GM12878 (cell line): ENCODE data around the gene SLC2A4. TPM values are rescaled to one million over a fixed set of nuclear protein-coding genes. Genes with fewer than 3 reads are reported as not detected.

Source experiments
- ATAC-seq: fragments of 200-7000 bp; cut with Tn5 transposase; 3 replicates; pipeline ENCODE4 v1.9.1; 2020; ENCODE audit warnings: mild to moderate bottlenecking, moderate library complexity
- BruUV-seq: library from RNA; stranded (reverse); fragments of 400-500 nt; replicated peaks from 2 replicates; lab custom pipeline; 2021; lab: Mats Ljungman, UMichigan
- CTCF ChIA-PET: fragments of 300-600 bp; sonication (Branson Sonifier 250); formaldehyde crosslinking; extraction: SDS; loops from one replicate; lab custom pipeline; 2021; ENCODE audit warnings: inconsistent platforms; lab: Yijun Ruan, JAX
- POLR2A ChIA-PET: fragments of 350-600 bp; formaldehyde crosslinking; extraction: SDS; loops from one replicate; lab custom pipeline; 2021; ENCODE audit warnings: inconsistent platforms; lab: Charles Lee
- RAD21 ChIA-PET: fragments of 300-600 bp; sonication (Branson Sonifier 250); formaldehyde crosslinking; loops from one replicate; lab custom pipeline; 2023; ENCODE audit warnings: antibody characterized with exemption; ENCODE audit not compliant: unreplicated experiment; lab: Charles Lee
- SMC1A ChIA-PET: fragments of 300-600 bp; sonication (Branson Sonifier 250); formaldehyde crosslinking; loops from one replicate; lab custom pipeline; 2023; ENCODE audit not compliant: unreplicated experiment, uncharacterized antibody; lab: Charles Lee
- DNase-seq: peaks from one replicate; pipeline ENCODE4 v3.0.0-alpha.2; 2011; ENCODE audit warnings: low read depth, low spot score
- FAIRE-seq: peaks from 3 replicates; lab custom pipeline; 2011; peaks lifted over from hg19 to GRCh38; lab: Jason Lieb, UNC
- H2AFZ ChIP-seq: 2 replicates; pipeline ENCODE4 v1.6.0; 2011; ENCODE audit warnings: low read depth, low read length, control low read depth; ENCODE audit not compliant: control insufficient read depth
- H3K27ac ChIP-seq: 2 replicates; pipeline ENCODE4 v1.5.1; 2011; ENCODE audit warnings: control low read depth; ENCODE audit not compliant: control insufficient read depth, insufficient read depth
- H3K27me3 ChIP-seq, 2 experiments: replicated peaks in 1 of 2; 2 replicates each; pipeline versions ENCODE4 v1.6.0 to v1.6.1; 2011; ENCODE audit warnings: low read length in 1 of 2; ENCODE audit not compliant: control insufficient read depth in 2 of 2, insufficient read depth in 2 of 2
- H3K36me3 ChIP-seq, 2 experiments: 2 replicates each; pipeline ENCODE4 v1.5.1; 2011; ENCODE audit warnings: low read length in 1 of 2; ENCODE audit not compliant: control insufficient read depth in 2 of 2, insufficient read depth in 2 of 2
- H3K4me1 ChIP-seq: 2 replicates; pipeline ENCODE4 v1.6.1; 2011; ENCODE audit warnings: mild to moderate bottlenecking, low read length, moderate library complexity, mixed read lengths; ENCODE audit not compliant: control insufficient read depth, insufficient read depth
- H3K4me2 ChIP-seq: 2 replicates; pipeline ENCODE4 v1.6.0; 2011; ENCODE audit warnings: control low read depth; ENCODE audit not compliant: control insufficient read depth, insufficient read depth
- H3K4me3 ChIP-seq: fragments of 200-600 bp; sonication (generic); 2 replicates; pipeline ENCODE4 v1.5.1; 2016
- H3K79me2 ChIP-seq: 2 replicates; pipeline ENCODE4 v1.6.0; 2011; ENCODE audit warnings: low read length; ENCODE audit not compliant: control insufficient read depth, insufficient read depth
- H3K9ac ChIP-seq: 2 replicates; pipeline ENCODE4 v1.8.0; 2011; ENCODE audit warnings: low read length, control low read depth, mixed read lengths; ENCODE audit not compliant: control insufficient read depth, insufficient read depth
- H3K9me3 ChIP-seq: replicated peaks from 3 replicates; pipeline ENCODE4 v1.5.1; 2011; ENCODE audit warnings: mild to moderate bottlenecking, low read length; ENCODE audit not compliant: control insufficient read depth, insufficient read depth
- H4K20me1 ChIP-seq: 2 replicates; pipeline ENCODE4 v1.6.0; 2011; ENCODE audit not compliant: control insufficient read depth, insufficient read depth
- CHD2 ChIP-seq: IDR thresholded peaks from 2 replicates; pipeline ENCODE4 v1.6.1; 2011; ENCODE audit warnings: low read depth, low read length, improper control_type of control experiment, borderline replicate concordance
- EGR1 ChIP-seq, 2 experiments: IDR thresholded peaks; 1 replicate in 1 of 2; 2 replicates in 1 of 2; pipeline ENCODE4 v1.6.1; 2011 to 2012; ENCODE audit warnings: low read depth in 2 of 2, low read length in 2 of 2, borderline replicate concordance in 1 of 2, mild to moderate bottlenecking in 1 of 2, moderate library complexity in 1 of 2
- FOXM1 ChIP-seq: IDR thresholded peaks from 2 replicates; pipeline ENCODE4 v1.6.1; 2012; ENCODE audit warnings: low read depth, mild to moderate bottlenecking, inconsistent platforms, low read length, moderate library complexity
- PAX8 ChIP-seq: fragments of 450-650 bp; IDR thresholded peaks from 2 replicates; pipeline ENCODE4 v1.6.1; 2017; ENCODE audit warnings: mild to moderate bottlenecking, moderate library complexity
- RCOR1 ChIP-seq: conservative IDR thresholded peaks from 2 replicates; pipeline ENCODE4 v1.6.1; 2012; ENCODE audit warnings: low read depth, low read length, improper control_type of control experiment
- WGBS: methylation state at CpG from one replicate; pipeline ENCODE4 v1.1.6; 2016; ENCODE audit warnings: low lambda C conversion rate; ENCODE audit not compliant: insufficient replicate concordance, insufficient coverage; ENCODE audit errors: missing lambda C conversion rate; 5-methylcytosine and 5-hydroxymethylcytosine counted together
- in situ Hi-C: fragments of 300-500 bp; cut with MboI; formaldehyde crosslinking; loops from 9 replicates; pipeline ENCODE4 v1.14.3; 2018; ENCODE audit warnings: mixed read lengths
- intact Hi-C: fragments of 100-400 bp; cut with micrococcal nuclease; formaldehyde crosslinking; loops from one replicate; pipeline ENCODE4 v1.14.2; 2022; ENCODE audit not compliant: unreplicated experiment
- polyA plus RNA-seq, 11 experiments: library from polyadenylated mRNA; depleted of rRNA in 4 of 11; unstranded in 6 of 11; stranded (reverse) in 5 of 11; fragments of >200 nt; fragmentation: Nextera tagmentation in 4 of 11; fragmentation: Illumina TruSeq in 1 of 11; extraction: Ambion mirVana in 4 of 11; extraction: Trizol in 1 of 11; gene quantifications; 1 replicate in 1 of 11; 2 replicates in 10 of 11; pipeline versions ENCODE4 v1.2.1 to v1.2.3, GENCODE V29; 2011 to 2016; ENCODE audit warnings: inconsistent platforms in 2 of 11, missing spikeins in 2 of 11, low read depth in 1 of 11
- total RNA-seq, 4 experiments: library from RNA; depleted of rRNA in 3 of 4; stranded (reverse); fragments of >200 nt in 3 of 4; fragmentation: Illumina TruSeq in 1 of 4; extraction: Trizol in 1 of 4; gene quantifications; 2 replicates each; pipeline versions ENCODE4 v1.2.1 to v1.2.3, GENCODE V29; 2013 to 2021

Gene SLC2A4
- total and polyA plus RNA-seq, 10 of the 15 experiments (the other 5 are each of a cell fraction or from before 2014, with no cell fraction given), result 0.03 to 0.23 (median 0.04) TPM; not detected in 4

DNA sequence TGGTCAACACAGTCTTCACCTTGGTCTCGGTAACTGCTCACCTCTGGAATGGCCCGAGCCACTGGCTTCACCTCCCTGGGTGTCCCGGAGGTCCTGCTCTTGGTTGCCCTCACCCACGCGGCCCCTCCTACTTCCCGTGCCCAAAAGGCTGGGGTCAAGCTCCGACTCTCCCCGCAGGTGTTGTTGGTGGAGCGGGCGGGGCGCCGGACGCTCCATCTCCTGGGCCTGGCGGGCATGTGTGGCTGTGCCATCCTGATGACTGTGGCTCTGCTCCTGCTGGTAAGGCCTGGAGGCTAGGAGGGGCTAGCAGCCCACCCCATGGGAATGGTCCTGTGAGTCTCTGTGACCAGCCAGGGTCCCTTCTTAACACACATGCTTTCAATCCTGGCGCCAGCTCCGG, 3.4 kb downstream of the SLC2A4 start (continued):
- TF ChIP-seq CHD2, result no peak

DNA sequence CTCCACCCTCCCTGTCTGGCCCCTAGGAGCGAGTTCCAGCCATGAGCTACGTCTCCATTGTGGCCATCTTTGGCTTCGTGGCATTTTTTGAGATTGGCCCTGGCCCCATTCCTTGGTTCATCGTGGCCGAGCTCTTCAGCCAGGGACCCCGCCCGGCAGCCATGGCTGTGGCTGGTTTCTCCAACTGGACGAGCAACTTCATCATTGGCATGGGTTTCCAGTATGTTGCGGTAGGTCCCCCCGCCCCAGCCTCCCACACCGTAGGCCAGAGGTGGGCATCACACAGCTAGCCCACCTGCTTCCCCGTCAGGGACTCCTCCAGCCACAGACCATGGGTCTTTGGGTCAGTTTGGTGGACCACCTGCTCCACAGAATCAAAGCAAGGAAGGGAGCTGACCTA, 4.2 kb downstream of the SLC2A4 start:
- ChIA-PET CTCF (interaction anchor here (1.0 to 10.3 kb wide), 2 partner anchors 12 to 51 kb away, joined by 3 to 102 read pairs; no protein-coding TSS in a partner anchor), SMC1A (interaction anchor here (0.6 to 2.0 kb wide), 2 partner anchors 11 to 19 kb away, joined by 3 to 12 read pairs; no protein-coding TSS in a partner anchor), RAD21 (interaction anchor here (1.7 kb wide), 1 partner anchor 10 kb away, joined by 10 read pairs; no protein-coding TSS in a partner anchor), POLR2A (no interaction called here)
- ATAC-seq, result no peak
- intact Hi-C loops (no loop called here), in situ Hi-C loops (no loop called here)
- no peak overlapping the region for H3K27ac ChIP-seq
- H2AFZ ChIP-seq, result no peak overlapping the region
- no TSS peak for BruUV-seq
- no peak overlapping the region for H3K4me3 ChIP-seq
- no peaks in the 10 kb centered on the region for H3K79me2 ChIP-seq
- H3K9ac ChIP-seq, result no peak overlapping the region
- TF ChIP-seq RCOR1, result no peak
- WGBS, result 40% methylated on average over 12 of the region's 12 CpGs
- no peaks in the 10 kb centered on the region for H3K9me3 ChIP-seq
- no peaks in the 10 kb centered on the region for H3K36me3 ChIP-seq
- H4K20me1 ChIP-seq, result no peaks in the 10 kb centered on the region; the same call in none of the 2 replicates
- peaks cover 8% of the 10 kb centered on the region for H3K4me1 ChIP-seq
- peaks cover 0 to 1% of the 10 kb centered on the region in 2 experiments; a peak in 3 of 4 replicates for H3K27me3 ChIP-seq
- DNase-seq, result no peak
- FAIRE-seq, result no peak
- H3K4me2 ChIP-seq, result no peak overlapping the region

DNA sequence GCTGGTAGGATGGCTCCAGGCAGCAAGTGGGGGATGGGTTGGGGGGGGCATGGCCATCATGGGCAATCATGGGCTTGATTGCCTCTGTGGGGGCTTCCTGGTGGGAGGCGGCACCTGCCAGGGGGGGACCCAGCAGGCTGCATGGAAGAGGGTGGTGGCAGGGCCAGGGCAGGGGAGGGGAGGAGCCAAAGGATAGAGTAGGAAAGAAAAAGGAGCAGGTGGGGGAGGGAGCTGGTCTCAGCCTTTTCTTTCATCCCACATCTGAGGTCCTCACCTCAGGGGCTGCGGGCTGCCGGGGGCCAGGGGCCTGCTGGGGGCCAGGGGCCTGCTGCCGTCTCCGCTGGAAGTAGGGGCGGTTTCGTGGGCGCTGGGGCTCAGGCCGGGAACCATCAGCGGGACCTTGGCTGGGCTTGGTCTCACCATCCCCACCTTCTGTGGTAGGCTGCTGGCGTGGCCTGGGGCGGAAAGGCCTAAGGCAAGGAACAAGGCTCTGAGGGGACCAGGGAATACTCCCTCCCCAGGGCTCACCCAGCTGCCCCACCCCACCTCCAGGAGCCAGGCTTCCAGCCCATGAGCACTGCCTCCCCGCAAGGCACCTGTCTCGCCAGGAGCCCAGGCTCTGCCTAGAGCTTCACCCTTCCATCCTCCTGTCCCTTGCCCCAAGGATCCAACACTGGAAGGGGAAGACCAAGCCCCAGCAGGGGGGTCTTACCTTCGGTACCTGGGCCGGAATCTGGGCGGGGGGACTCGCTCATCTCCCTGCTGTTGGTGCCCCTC, 7.9 kb downstream of the SLC2A4 start:
- CTCF ChIA-PET, result interaction anchor here (1.1 to 1.5 kb wide), 2 partner anchors 9 to 23 kb away, joined by 3 to 6 read pairs; no protein-coding TSS in a partner anchor
- no peak for FAIRE-seq
- RAD21 ChIA-PET, result interaction anchor here (0.6 kb wide), 1 partner anchor 226 kb away, joined by 3 read pairs; no protein-coding TSS in a partner anchor
- Histone ChIP-seq H3K9ac (no peak overlapping the region), H3K9me3 (no peaks in the 10 kb centered on the region), H3K27me3 (peaks cover 3 to 6% of the 10 kb centered on the region in 2 experiments), H3K27ac (no peak overlapping the region), H3K79me2 (no peaks in the 10 kb centered on the region), H3K4me2 (no peak overlapping the region), H3K36me3 (no peaks in the 10 kb centered on the region), H3K4me1 (no peaks in the 10 kb centered on the region), H4K20me1 (no peaks in the 10 kb centered on the region; the same call in 1 of the 2 replicates), H3K4me3 (no peak overlapping the region), H2AFZ (no peak overlapping the region)
- ATAC-seq, result no peak
- in situ Hi-C loops (no loop called here), intact Hi-C loops (no loop called here)
- no peak for DNase-seq
- POLR2A ChIA-PET, result interaction anchor here (1.2 kb wide), 1 partner anchor 14 kb away, joined by 9 read pairs; no protein-coding TSS in a partner anchor
- no TSS peak for BruUV-seq
- 40% methylated on average over 18 of the region's 18 CpGs for WGBS
- SMC1A ChIA-PET, result no interaction called here
- TF ChIP-seq EGR1 (IDR thresholded peaks at IDR 0.05; ENCODE audit: borderline replicate concordance in 1 of 2, low read depth in 2 of 2, low read length in 2 of 2), result no peak
- TF ChIP-seq PAX8, result no peak
- TF ChIP-seq FOXM1, result no peak
